Measurements from ENCODE around the gene BLTP3B. TPM values are rescaled to one million over a fixed set of nuclear protein-coding genes. Genes with fewer than 3 reads are reported as not detected.

Gene BLTP3B
- total and polyA plus RNA-seq, 2 of the 13 experiments (the other 11 are each of a cell fraction or from before 2014, with no cell fraction given): 15.6 to 24.4 TPM

- TF ChIP-seq MTERF4 (CRISPR knock-in tag; IDR thresholded peaks at IDR 0.05) (no peak), ZNF878 (CRISPR knock-in tag; IDR thresholded peaks at IDR 0.05) (no peak; the same call in 1 of the 2 replicates), RELA (CRISPR knock-in tag; IDR thresholded peaks at IDR 0.05) (no peak), JUND (CRISPR knock-in tag; IDR thresholded peaks at IDR 0.05) (no peak), MEIS2 (CRISPR knock-in tag; IDR thresholded peaks at IDR 0.05) (peak; percentile 29; the same call in 1 of the 2 replicates), TRAFD1 (CRISPR knock-in tag; IDR thresholded peaks at IDR 0.05; ENCODE audit: borderline replicate concordance) (no peak), PHB2 (IDR thresholded peaks at IDR 0.05; ENCODE audit: partially characterized antibody) (no peak), BRCA1 (CRISPR knock-in tag; IDR thresholded peaks at IDR 0.05) (no peak), ZFP1 (CRISPR knock-in tag; IDR thresholded peaks at IDR 0.05) (no peak), NFE2L2 (IDR thresholded peaks at IDR 0.05; ENCODE audit: low read length) (no peak), ZNF160 (CRISPR knock-in tag; IDR thresholded peaks at IDR 0.05) (no peak), PREB (CRISPR knock-in tag; IDR thresholded peaks at IDR 0.05) (no peak), AHR (CRISPR knock-in tag; IDR thresholded peaks at IDR 0.05) (no peak)
- TF ChIP-seq, protein P1, sequence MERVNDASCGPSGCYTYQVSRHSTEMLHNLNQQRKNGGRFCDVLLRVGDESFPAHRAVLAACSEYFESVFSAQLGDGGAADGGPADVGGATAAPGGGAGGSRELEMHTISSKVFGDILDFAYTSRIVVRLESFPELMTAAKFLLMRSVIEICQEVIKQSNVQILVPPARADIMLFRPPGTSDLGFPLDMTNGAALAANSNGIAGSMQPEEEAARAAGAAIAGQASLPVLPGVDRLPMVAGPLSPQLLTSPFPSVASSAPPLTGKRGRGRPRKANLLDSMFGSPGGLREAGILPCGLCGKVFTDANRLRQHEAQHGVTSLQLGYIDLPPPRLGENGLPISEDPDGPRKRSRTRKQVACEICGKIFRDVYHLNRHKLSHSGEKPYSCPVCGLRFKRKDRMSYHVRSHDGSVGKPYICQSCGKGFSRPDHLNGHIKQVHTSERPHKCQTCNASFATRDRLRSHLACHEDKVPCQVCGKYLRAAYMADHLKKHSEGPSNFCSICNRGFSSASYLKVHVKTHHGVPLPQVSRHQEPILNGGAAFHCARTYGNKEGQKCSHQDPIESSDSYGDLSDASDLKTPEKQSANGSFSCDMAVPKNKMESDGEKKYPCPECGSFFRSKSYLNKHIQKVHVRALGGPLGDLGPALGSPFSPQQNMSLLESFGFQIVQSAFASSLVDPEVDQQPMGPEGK (CRISPR knock-in tag; IDR thresholded peaks at IDR 0.05): no peak
- TF ChIP-seq, protein P2, sequence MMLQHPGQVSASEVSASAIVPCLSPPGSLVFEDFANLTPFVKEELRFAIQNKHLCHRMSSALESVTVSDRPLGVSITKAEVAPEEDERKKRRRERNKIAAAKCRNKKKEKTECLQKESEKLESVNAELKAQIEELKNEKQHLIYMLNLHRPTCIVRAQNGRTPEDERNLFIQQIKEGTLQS (CRISPR knock-in tag; IDR thresholded peaks at IDR 0.05): 0 out of 2 replicates have a peak, but pooled peaks have one; percentile 34
- TF ChIP-seq, protein P3, sequence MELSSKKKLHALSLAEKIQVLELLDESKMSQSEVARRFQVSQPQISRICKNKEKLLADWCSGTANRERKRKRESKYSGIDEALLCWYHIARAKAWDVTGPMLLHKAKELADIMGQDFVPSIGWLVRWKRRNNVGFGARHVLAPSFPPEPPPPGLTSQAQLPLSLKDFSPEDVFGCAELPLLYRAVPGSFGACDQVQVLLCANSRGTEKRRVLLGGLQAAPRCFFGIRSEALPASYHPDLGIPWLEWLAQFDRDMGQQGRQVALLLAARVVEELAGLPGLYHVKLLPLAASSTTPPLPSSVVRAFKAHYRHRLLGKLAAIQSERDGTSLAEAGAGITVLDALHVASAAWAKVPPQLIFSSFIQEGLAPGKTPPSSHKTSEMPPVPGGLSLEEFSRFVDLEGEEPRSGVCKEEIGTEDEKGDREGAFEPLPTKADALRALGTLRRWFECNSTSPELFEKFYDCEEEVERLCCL (CRISPR knock-in tag; IDR thresholded peaks at IDR 0.05; ENCODE audit: borderline replicate concordance): no peak; the same call in 1 of the 2 replicates
- TF ChIP-seq, protein P4, sequence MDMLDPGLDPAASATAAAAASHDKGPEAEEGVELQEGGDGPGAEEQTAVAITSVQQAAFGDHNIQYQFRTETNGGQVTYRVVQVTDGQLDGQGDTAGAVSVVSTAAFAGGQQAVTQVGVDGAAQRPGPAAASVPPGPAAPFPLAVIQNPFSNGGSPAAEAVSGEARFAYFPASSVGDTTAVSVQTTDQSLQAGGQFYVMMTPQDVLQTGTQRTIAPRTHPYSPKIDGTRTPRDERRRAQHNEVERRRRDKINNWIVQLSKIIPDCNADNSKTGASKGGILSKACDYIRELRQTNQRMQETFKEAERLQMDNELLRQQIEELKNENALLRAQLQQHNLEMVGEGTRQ (IDR thresholded peaks at IDR 0.05; ENCODE audit: low read depth, low read length): no peak
- TF ChIP-seq, protein P4 (CRISPR knock-in tag; IDR thresholded peaks at IDR 0.05; ENCODE audit: borderline replicate concordance): no peak
Measured at GRCh38 chr12:100141998-100142850, 450 bp downstream of the BLTP3B start (continued).

Measured in HepG2 (cell line).